MM.1S (cell line): Measurements from ENCODE around the gene PLAC1.

Source experiments
- DNase-seq: peaks from one replicate; pipeline ENCODE4 v3.0.0-alpha.2; 2015
- H2AFZ ChIP-seq: fragments of 300-600 bp; sonication (generic); 2 replicates; pipeline ENCODE4 v1.6.0; 2016; ENCODE audit warnings: antibody characterized with exemption, low read length
- H3F3A ChIP-seq: fragments of 300-600 bp; sonication (generic); 2 replicates; pipeline ENCODE4 v1.6.1; 2016; ENCODE audit warnings: mild to moderate bottlenecking, antibody characterized with exemption, low read length, moderate library complexity, mixed read lengths; ENCODE audit not compliant: insufficient read depth
- H3K27ac ChIP-seq: fragments of 300-600 bp; sonication (generic); 2 replicates; pipeline ENCODE4 v1.5.1; 2016; ENCODE audit warnings: mild to moderate bottlenecking, low read length
- H3K27me3 ChIP-seq: fragments of 300-600 bp; sonication (generic); replicated peaks from 2 replicates; pipeline ENCODE4 v1.6.0; 2016; ENCODE audit warnings: low read length; ENCODE audit not compliant: insufficient read depth
- H3K36me3 ChIP-seq: fragments of 300-600 bp; sonication (generic); replicated peaks from 2 replicates; pipeline ENCODE4 v1.6.1; 2016; ENCODE audit warnings: mild to moderate bottlenecking, low read length, mixed read lengths; ENCODE audit not compliant: insufficient read depth
- H3K4me1 ChIP-seq: fragments of 300-600 bp; sonication (generic); 2 replicates; pipeline ENCODE4 v1.6.1; 2016; ENCODE audit warnings: low read length, mixed read lengths
- H3K4me2 ChIP-seq: fragments of 300-600 bp; sonication (generic); 2 replicates; pipeline ENCODE4 v1.6.0; 2016; ENCODE audit warnings: low read depth, low read length
- H3K4me3 ChIP-seq: fragments of 300-600 bp; sonication (generic); 2 replicates; pipeline ENCODE4 v1.5.1; 2016; ENCODE audit warnings: low read length, mixed read lengths
- H3K79me2 ChIP-seq: fragments of 300-600 bp; sonication (generic); 2 replicates; pipeline ENCODE4 v1.6.1; 2016; ENCODE audit warnings: mixed run types, low read length, mixed read lengths
- H3K9ac ChIP-seq: fragments of 300-600 bp; sonication (generic); 2 replicates; pipeline ENCODE4 v1.6.1; 2016; ENCODE audit warnings: low read length, mixed read lengths
- H3K9me2 ChIP-seq: fragments of 300-600 bp; sonication (generic); replicated peaks from 2 replicates; pipeline ENCODE4 v1.6.1; 2016; ENCODE audit warnings: mild to moderate bottlenecking, low read length, mixed read lengths; ENCODE audit not compliant: insufficient read depth
- H3K9me3 ChIP-seq: fragments of 300-600 bp; sonication (generic); replicated peaks from 2 replicates; pipeline ENCODE4 v1.6.1; 2016; ENCODE audit warnings: mild to moderate bottlenecking, low read length, mixed read lengths; ENCODE audit not compliant: insufficient read depth
- H4K20me1 ChIP-seq: fragments of 300-600 bp; sonication (generic); 2 replicates; pipeline ENCODE4 v1.6.1; 2016; ENCODE audit warnings: mild to moderate bottlenecking, low read length, moderate library complexity, mixed read lengths; ENCODE audit not compliant: insufficient read depth
- EZH2 ChIP-seq: fragments of 300-600 bp; sonication (generic); optimal IDR thresholded peaks from 2 replicates; pipeline ENCODE3; 2017; ENCODE audit warnings: low read depth, mild to moderate bottlenecking, antibody characterized with exemption, low read length, mixed read lengths
- EZH2phosphoT487 ChIP-seq: fragments of 300-600 bp; sonication (generic); IDR thresholded peaks from 2 replicates; pipeline ENCODE4 v1.6.1; 2018; ENCODE audit warnings: antibody characterized with exemption, low read length
- TF ChIP-seq, protein P1 (sequence below): fragments of 300-600 bp; sonication (generic); IDR thresholded peaks from 2 replicates; pipeline ENCODE4 v1.5.1; 2016; ENCODE audit warnings: antibody characterized with exemption, low read length, mixed read lengths

The PLAC1 gene

GRCh38 chrX:134694333-134695322 is 36.4 kb upstream of the PLAC1 start:
- H3K9me3 ChIP-seq = no peaks in the 10 kb centered on the region
- H3K27me3 ChIP-seq = no peaks in the 10 kb centered on the region
- no peaks in the 10 kb centered on the region for H4K20me1 ChIP-seq
- no peak for DNase-seq
- H2AFZ ChIP-seq = no peak overlapping the region
- no peaks in the 10 kb centered on the region for H3K36me3 ChIP-seq
- H3K27ac ChIP-seq = no peak overlapping the region
- no peaks in the 10 kb centered on the region for H3F3A ChIP-seq
- H3K4me2 ChIP-seq = no peak overlapping the region
- H3K79me2 ChIP-seq = no peaks in the 10 kb centered on the region
- no peaks in the 10 kb centered on the region for H3K9me2 ChIP-seq
- no peaks in the 10 kb centered on the region for H3K4me1 ChIP-seq
- H3K9ac ChIP-seq = no peak overlapping the region
- TF ChIP-seq EZH2phosphoT487 = no peak
- TF ChIP-seq, protein P1, sequence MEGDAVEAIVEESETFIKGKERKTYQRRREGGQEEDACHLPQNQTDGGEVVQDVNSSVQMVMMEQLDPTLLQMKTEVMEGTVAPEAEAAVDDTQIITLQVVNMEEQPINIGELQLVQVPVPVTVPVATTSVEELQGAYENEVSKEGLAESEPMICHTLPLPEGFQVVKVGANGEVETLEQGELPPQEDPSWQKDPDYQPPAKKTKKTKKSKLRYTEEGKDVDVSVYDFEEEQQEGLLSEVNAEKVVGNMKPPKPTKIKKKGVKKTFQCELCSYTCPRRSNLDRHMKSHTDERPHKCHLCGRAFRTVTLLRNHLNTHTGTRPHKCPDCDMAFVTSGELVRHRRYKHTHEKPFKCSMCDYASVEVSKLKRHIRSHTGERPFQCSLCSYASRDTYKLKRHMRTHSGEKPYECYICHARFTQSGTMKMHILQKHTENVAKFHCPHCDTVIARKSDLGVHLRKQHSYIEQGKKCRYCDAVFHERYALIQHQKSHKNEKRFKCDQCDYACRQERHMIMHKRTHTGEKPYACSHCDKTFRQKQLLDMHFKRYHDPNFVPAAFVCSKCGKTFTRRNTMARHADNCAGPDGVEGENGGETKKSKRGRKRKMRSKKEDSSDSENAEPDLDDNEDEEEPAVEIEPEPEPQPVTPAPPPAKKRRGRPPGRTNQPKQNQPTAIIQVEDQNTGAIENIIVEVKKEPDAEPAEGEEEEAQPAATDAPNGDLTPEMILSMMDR = no peak
- no peak for TF ChIP-seq EZH2
- H3K4me3 ChIP-seq = no peak overlapping the region

DNA sequence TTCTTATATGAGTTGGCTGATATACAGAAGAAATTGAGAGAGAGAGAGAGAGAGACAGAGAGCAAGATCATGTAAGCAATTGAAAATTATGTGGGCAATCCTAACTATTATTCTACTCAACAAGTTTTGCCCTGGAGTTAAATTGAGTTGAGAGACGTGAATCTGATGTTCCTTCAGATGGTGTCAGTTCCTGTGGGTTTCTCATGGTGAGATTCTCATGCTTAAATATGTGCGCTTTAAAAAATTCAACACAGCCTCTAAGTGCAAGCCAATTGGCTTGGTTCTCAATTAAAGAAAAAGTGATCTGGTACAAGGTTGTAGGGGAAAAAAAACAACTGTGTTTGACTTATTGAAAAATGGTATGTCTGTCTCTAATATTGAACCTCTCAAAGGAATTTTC is 35.4 kb upstream of the PLAC1 start:
- no peaks in the 10 kb centered on the region for H3K36me3 ChIP-seq
- no peak overlapping the region for H3K4me2 ChIP-seq
- TF ChIP-seq EZH2 = no peak
- TF ChIP-seq, protein P1 = no peak
- TF ChIP-seq EZH2phosphoT487 = no peak
- H3K9me2 ChIP-seq = no peaks in the 10 kb centered on the region
- no peaks in the 10 kb centered on the region for H4K20me1 ChIP-seq
- no peaks in the 10 kb centered on the region for H3K4me1 ChIP-seq
- H3K9me3 ChIP-seq = no peaks in the 10 kb centered on the region
- H3K79me2 ChIP-seq = no peaks in the 10 kb centered on the region
- no peak overlapping the region for H3K4me3 ChIP-seq
- no peak overlapping the region for H3K27ac ChIP-seq
- H3K27me3 ChIP-seq = no peaks in the 10 kb centered on the region
- no peak for DNase-seq
- no peaks in the 10 kb centered on the region for H3F3A ChIP-seq
- H2AFZ ChIP-seq = no peak overlapping the region
- no peak overlapping the region for H3K9ac ChIP-seq

DNA sequence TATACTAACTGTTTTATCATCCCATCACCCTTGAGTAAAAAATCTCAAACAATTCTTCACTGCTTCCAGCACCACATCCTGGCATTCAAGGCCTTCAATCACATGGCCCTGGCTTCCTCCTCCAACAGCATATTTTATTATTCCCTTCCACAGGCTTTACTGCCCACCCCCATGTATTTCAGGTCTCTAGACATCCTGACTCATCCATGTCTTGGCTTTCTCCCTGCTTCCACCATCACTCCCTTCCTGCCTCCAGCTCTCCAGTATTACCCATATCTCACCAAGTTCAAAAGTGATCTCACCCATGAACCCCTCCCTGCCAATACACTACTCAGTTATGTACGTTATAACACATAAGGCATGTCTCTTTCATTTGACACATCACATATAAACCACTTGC is 34.7 kb upstream of the PLAC1 start:
- Histone ChIP-seq H4K20me1 (no peaks in the 10 kb centered on the region), H3K4me2 (no peak overlapping the region), H2AFZ (no peak overlapping the region), H3K36me3 (no peaks in the 10 kb centered on the region), H3K27ac (no peak overlapping the region), H3F3A (no peaks in the 10 kb centered on the region), H3K4me3 (no peak overlapping the region), H3K9me2 (no peaks in the 10 kb centered on the region), H3K27me3 (no peaks in the 10 kb centered on the region), H3K9me3 (no peaks in the 10 kb centered on the region), H3K9ac (no peak overlapping the region), H3K4me1 (no peaks in the 10 kb centered on the region), H3K79me2 (no peaks in the 10 kb centered on the region)
- TF ChIP-seq EZH2 = no peak
- TF ChIP-seq, protein P1 = no peak
- no peak for TF ChIP-seq EZH2phosphoT487
- DNase-seq = no peak
